ENCODE measurements around the gene HS3ST5.

- TF ChIP-seq IRF2 (CRISPR knock-in tag; IDR thresholded peaks at IDR 0.05; ENCODE audit: borderline replicate concordance, low read depth): no peak
- no peak for TF ChIP-seq NFATC4 (CRISPR knock-in tag; IDR thresholded peaks at IDR 0.05)
- TF ChIP-seq CTCF (IDR thresholded peaks at IDR 0.05): no peak
- TF ChIP-seq ATF6 (CRISPR knock-in tag; IDR thresholded peaks at IDR 0.05): no peak
Measured at GRCh38 chr6:114286211-114286610, 56.6 kb downstream of the HS3ST5 start.

Measured in WTC11 (cell line).